GM19452 (cell line): ENCODE data around the gene GPR62.
"Not testable (repeated sequence)": the region's sequence is repeated elsewhere in the genome, so short reads cannot be mapped to it uniquely, and the experiment has no call there.

Experiments
- ATAC-seq: cut with Tn5 transposase; IDR thresholded peaks from one replicate; pipeline ENCODE4 v1.9.1; 2021; ENCODE audit not compliant: unreplicated experiment

Gene GPR62

GRCh38 chr3:51955175-51955892 lies at the start of gene GPR62:
Gene GPR62, plus strand, starts transcription at chr3:51955381. Its CDS starts 272 bp downstream, at chr3:51955653.
- no peak for ATAC-seq

DNA sequence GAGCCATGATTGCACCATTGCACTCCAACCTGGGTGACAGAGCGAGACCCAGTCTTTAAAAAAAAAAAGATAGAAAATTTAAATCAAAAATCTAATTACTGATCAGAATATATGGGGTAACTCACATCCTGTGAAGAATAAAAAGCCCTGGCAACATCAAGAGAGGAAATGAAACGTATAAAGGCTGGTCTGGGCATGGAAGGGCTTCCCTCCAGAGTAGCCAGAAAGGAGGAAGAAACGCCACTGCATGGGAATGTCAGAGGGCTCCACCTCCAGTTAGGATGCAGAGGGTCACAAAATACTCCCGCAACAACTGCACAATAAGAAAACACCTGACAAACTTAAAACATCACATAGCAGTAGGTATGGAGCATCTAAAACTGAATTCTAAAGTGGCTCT lies 47.2 kb upstream of the GPR62 start:
- no peak for ATAC-seq

GRCh38 chr3:51916418-51916817 lies 38.8 kb upstream of the GPR62 start:
- no peak for ATAC-seq

GRCh38 chr3:51921081-51921578 lies 34.1 kb upstream of the GPR62 start:
- ATAC-seq: no peak

GRCh38 chr3:51927061-51927977 lies 27.9 kb upstream of the GPR62 start:
- ATAC-seq: no peak

- no peak for ATAC-seq
These were observed 26.7 kb upstream of the GPR62 start for GRCh38 chr3:51928438-51928837.

DNA sequence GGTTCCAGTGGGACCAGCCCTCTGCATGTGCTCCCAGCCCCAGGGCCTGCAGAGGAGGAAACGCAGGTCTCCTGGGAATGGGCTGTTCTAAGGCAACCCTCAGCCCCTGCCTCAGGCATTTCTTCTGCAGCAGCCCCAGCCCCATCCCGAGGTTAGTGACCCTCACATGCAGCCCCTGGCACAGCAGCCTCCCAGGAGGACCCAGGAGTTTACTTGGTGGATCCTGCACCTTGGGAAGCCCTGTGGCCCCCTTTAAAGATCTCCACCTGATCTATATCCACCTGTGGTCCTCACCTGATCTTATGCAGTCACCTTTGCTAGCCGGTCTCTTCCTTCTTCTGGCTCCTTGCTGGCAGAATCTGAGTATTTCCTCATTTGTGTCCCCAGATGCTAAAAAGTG lies 26.2 kb upstream of the GPR62 start:
- not testable (repeated sequence) for ATAC-seq

DNA sequence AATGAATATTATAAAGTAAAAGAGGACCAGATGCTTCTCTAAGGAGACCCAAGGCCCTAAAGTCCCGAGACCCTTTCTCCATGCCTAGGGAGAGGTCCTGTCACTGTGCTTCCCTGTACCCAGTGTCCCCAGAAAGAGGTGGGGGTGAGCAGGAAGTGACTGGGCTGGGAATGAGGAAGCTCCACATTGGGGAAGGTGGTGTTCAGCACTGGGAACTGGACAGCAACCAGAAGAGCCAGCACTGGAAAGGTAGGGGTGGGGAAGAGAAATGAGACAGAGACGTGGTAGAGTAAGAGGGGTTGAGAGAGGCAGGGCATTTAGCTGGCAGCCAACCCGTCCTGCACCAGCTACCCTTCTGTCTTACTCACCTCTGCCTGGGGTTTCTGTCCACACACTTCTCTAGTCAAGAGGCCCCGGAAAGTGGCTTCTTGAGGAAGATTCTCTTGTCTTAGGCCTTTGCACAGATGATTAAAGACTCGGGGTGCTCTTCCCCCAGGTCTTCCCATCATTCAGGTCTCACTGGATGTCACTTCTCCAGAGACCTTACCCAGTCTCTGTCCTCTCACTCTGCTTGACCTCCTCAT lies 25.7 kb upstream of the GPR62 start:
- ATAC-seq: no peak

- no peak for ATAC-seq
These were observed 24.7 kb upstream of the GPR62 start for GRCh38 chr3:51930439-51930838.

DNA sequence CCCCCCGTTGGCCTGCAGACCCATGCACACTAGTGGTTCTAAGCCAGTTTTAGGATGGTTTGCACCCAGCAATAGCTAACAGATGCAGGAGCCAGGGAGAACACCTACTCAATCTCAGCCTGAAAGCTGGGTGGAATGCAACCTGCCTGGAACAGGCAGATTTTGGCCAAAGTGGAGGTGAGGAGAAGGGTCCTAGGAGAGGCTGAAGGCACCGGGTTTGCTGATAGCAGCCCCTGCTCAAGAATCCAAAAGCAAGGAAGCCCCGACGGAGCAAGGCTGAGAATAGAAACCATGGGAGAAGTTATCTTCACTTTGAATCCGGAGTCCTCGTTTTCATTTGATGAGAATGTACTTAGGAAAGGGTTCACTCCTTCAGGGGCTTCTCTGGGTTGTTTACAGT lies 23.4 kb upstream of the GPR62 start:
- ATAC-seq: no peak

GRCh38 chr3:51932471-51933370 lies 22.5 kb upstream of the GPR62 start:
- ATAC-seq: no peak

GRCh38 chr3:51933471-51934138 lies 21.6 kb upstream of the GPR62 start:
- ATAC-seq: no peak

DNA sequence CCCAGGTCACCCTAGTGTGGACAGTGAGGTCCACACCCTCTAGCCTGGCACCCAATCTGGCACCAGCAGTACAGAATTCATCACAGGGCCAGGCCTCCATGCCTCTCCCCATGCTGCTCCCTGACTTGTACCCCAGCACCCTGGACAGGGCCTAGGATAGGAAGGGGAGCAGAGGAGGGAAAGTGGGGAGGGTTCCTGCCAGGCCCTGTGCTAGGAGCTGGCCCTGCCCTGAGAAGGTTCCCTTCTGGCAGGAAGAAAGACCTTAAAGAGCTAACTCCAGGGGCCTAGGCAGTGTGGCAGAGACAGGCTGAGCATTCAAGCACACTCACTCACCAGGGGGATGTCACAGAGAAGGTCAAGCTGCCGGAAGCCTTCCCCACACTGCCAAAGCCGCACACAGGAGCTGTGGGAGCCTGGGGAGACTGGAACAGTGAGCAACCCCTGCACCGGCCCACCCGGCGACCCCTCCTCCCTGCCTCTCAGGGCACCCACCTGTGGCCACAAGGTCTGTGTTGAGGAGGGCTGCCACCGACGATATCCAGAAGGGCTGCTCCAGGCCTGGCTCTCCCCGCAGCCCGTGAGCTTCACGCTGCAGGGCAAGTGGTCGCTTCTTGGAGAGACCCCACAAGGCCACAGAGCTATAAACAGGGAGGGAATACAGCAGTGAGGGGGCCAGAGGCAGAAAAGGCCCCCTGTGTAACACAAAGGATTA lies 20.9 kb upstream of the GPR62 start:
- ATAC-seq: no peak

GRCh38 chr3:51934991-51935885 lies 19.9 kb upstream of the GPR62 start:
- no peak for ATAC-seq

DNA sequence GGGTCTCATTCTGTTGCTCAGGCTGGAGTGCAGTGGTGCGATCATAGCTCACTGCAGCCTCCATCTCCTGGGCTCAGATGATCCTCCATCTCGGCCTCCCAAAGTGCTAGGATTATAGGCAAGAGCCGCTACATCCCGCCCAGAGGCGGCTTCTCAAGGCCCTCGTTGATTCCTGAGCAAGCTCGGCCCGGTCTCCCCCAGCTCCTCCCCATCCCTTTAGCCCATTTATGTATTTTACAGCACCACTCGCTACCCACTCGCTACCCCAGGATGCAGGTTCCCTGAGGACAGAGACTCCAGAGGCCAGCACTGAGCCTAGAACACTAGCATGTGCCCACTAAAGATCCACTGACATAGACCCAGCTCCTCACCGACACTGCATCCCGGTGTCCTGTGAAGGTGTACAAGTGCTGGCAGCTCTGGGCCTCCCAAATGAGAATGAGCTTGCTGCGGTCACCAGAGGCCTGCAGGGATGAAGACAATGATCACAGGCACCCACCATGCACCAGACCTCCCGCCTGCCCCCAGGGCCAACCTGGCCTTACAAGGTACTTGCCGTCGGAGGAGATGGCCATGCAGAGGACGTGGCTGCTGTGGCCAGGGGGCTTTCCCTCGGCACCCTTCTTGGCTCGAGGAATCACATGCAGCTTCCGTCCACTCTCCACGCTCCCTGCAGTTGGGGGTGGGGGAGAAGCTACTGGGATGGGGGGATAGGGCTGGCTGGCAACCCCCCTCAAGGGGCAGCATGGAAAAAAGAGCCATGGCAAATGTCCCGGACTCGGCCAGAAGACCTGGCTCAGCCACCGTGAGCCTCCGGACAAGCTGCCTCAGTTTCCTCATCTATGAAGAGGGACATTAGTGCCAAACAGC lies 19.1 kb upstream of the GPR62 start:
- no peak for ATAC-seq

GRCh38 chr3:51937014-51937413 lies 18.2 kb upstream of the GPR62 start:
- no peak for ATAC-seq

- ATAC-seq: no peak
These were observed 17.4 kb upstream of the GPR62 start for GRCh38 chr3:51937611-51938450.
